ENCODE data around the gene LSM8. TPM values are rescaled to one million over a fixed set of nuclear protein-coding genes. Genes with fewer than 3 reads are reported as not detected.
"Not testable (repeated sequence)": the region's sequence is repeated elsewhere in the genome, so short reads cannot be mapped to it uniquely, and the experiment has no call there.

Gene LSM8
- 10 to 100 TPM; 22.1 to 22.6 TPM for total RNA-seq
- long read RNA-seq, partial matches to known transcripts, result 0 of 3 reads
- long read RNA-seq, other reads (novel, unspliced or antisense), result 0 of 3 reads

- DNase-seq, result peak; percentile 97
- ATAC-seq, result peak; percentile 99 to 100
- intact Hi-C loops (cut with DNase I), result no loop called here
Measured at GRCh38 chr7:118183786-118184564, at the start of gene LSM8. Gene LSM8 (plus strand): TSS chr7:118184164. CDS start chr7:118184224, 60 bp downstream.

DNA sequence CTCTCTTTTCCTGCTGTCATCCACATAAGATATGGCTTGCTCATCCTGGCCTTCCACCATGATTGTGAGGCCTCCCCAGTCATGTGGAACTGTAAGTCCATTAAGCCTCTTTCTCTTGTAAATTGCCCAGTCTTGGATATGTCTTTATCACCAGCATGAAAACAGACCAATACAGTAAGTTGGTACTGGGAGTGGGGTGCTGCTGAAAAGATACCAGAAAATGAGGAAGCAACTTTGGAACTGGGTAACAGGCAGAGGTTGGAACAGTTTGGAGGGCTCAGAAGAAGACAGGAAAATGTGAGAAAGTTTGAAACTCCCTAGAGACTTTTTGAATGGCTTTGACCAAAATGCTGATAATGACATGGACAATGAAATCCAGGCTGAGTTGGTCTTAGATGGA lies 49.5 kb upstream of the LSM8 start:
- intact Hi-C loops (cut with DNase I); DNase-seq: not testable (repeated sequence)

DNA sequence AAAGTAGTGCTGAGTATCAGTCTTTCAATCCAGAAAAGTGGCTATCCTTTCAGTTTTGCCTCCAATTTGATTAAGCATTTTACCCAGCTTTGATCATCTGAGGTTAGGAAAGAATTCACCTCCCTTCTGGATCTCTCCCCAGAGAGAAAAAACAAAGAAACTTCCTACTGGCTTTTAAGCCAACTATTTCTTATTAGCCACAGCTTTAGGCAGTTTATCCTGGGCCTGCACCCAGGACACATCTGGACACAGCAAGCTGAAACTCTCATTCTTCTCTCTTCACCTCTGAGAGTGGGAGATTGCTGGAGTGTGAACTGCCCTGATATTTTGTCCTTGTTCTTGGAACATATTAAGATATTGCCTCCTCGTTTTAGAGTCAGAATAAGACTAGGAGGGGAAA lies 43.5 kb upstream of the LSM8 start:
- intact Hi-C loops (cut with DNase I), result no loop called here
- DNase-seq (no peak), ATAC-seq (no peak)

More for the DNA sequence above, 49.5 kb upstream of the LSM8 start:
- not testable (repeated sequence) for ATAC-seq

- ATAC-seq (no peak), DNase-seq (no peak)
- intact Hi-C loops (cut with DNase I), result no loop called here
Measured at GRCh38 chr7:118142012-118142411, 42.0 kb upstream of the LSM8 start.

DNA sequence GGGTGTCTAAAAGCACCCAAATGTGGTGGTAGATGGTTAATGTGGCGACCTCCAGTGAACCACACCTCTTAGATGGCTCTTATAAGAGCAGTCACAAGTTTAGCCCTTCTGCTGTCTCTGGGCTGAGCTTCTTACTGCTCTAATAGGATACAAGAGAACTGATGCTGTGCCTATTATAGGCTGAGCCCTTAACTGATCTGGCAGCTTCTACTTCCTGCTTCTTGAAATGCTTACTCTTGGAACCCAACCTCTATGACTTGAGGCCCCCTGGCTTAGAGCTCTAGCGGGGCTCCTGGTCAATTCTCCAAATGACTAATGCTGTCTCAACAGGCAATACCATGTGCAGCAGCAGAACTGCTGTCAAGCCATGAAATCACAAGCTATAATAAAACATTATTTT lies 35.0 kb upstream of the LSM8 start:
- ATAC-seq, result peak in 1 of 2 donors; percentile 32

GRCh38 chr7:118149394-118149793 lies 34.6 kb upstream of the LSM8 start:
- ATAC-seq (peak in 1 of 2 donors; percentile 53), DNase-seq (no peak)
- intact Hi-C loops (cut with DNase I), result no loop called here

More for the DNA sequence above, 35.0 kb upstream of the LSM8 start:
- intact Hi-C loops (cut with DNase I), result no loop called here
- no peak for DNase-seq

DNA sequence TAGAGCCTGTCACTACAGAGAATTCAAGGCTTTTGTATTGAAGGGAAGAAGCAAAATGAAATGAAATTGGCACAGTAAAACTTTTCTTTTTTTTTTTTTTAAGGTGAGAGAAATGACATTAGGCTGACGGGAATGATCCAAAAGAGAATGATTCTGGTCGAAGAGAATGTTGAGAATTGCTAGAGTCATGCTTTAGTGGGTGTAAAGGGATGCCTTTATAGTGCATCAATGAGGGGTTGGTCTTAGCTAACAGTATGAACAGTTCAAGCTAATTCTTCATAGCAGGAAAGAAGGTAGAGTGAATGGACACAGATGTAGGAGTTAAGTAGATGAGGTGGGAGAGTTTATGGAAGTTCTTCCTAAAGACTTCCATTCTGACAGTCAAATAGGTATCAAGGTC lies 32.3 kb upstream of the LSM8 start:
- intact Hi-C loops (cut with DNase I), result loop anchor here in 1 of 2 donors (10.0 kb wide), 1 partner anchor 397 kb away; no protein-coding TSS in a partner anchor
- ATAC-seq (no peak), DNase-seq (no peak)

DNA sequence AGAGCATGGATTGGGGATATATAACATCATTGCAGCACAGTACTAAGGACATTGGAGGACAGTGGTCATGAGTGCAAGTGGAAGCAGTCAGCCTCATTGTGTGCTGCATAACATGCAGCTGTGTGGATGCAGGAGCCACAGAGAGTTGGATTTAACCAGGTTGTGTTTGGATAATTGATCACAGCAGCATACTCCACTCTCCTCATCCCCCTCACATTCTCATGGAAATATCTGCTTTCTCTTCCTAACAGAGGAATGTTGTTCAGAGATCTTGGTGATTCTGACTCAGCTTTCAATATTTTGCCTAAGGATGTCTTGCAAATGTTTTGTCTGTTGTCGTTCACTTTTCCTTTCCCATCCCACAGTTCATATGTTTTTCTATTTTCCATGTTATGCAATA lies 31.8 kb upstream of the LSM8 start:
- no peak for DNase-seq
- intact Hi-C loops (cut with DNase I), result loop anchor here in 1 of 2 donors (10.0 kb wide), 1 partner anchor 397 kb away; no protein-coding TSS in a partner anchor

GRCh38 chr7:118152654-118153053 lies 31.3 kb upstream of the LSM8 start:
- DNase-seq (no peak), ATAC-seq (peak in 1 of 2 donors; percentile 56)
- intact Hi-C loops (cut with DNase I), result loop anchor here in 1 of 2 donors (10.0 kb wide), 1 partner anchor 398 kb away; no protein-coding TSS in a partner anchor

More for the DNA sequence above, 31.8 kb upstream of the LSM8 start:
- ATAC-seq, result no peak

DNA sequence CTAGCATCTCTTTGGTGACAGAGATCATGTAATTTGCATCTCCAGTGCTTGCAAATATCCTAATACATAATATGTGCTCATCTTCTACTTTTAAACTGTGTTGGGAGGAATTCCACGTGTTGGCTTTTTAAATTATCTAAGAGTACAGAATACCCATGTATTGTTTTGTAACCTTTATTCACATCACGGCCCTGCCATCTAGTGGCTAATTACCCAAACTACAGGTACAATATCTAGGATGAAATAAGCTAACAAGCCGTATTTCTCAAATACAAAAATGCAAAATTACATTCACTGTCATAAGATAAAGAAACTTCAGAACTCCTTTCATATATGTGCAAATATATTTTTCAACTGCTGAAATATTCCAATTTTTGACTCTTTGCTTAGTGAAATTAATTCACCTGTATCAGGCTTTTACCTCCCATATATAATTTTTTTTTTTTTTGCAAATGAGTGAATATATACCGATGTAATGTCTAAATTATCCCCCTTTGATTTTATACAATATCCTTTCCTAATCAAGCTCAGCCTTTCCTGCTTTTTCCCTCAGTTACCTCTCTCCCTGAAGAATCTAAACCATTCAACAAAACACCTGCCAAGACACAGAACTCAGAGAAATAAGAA lies 30.3 kb upstream of the LSM8 start:
- DNase-seq (no peak), ATAC-seq (peak in 1 of 2 donors; percentile 23)
- intact Hi-C loops (cut with DNase I), result loop anchor here in 1 of 2 donors (10.0 kb wide), 1 partner anchor 399 kb away; no protein-coding TSS in a partner anchor

GRCh38 chr7:118158766-118159165 lies 25.2 kb upstream of the LSM8 start:
- ATAC-seq (no peak), DNase-seq (no peak)
- intact Hi-C loops (cut with DNase I), result loop anchor here in 1 of 2 donors (10.0 kb wide), 1 partner anchor 404 kb away; no protein-coding TSS in a partner anchor

GRCh38 chr7:118169146-118169545 lies 14.8 kb upstream of the LSM8 start:
- ATAC-seq (no peak), DNase-seq (no peak)
- intact Hi-C loops (cut with DNase I), result no loop called here

DNA sequence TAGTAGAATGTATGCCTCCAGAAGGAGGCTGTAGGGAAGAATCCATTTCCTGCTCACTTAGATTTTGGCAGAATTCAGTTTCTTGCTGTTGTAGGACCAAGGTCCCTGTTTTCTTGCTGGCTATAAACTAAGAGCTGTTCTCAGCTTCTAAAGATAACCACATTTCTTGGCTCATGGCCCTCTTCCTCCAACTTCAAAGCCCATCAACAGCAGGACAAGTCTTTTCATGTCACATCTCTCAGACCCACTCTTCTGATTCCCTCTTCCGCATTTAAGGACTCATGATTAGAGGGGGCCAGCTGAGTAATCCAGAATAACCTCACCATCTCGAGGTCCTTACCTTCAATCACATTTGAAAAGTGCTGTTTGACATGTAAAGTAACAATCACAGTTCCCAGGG lies 8.2 kb upstream of the LSM8 start:
- intact Hi-C loops (cut with DNase I), result no loop called here
- ATAC-seq (no peak), DNase-seq (no peak)

DNA sequence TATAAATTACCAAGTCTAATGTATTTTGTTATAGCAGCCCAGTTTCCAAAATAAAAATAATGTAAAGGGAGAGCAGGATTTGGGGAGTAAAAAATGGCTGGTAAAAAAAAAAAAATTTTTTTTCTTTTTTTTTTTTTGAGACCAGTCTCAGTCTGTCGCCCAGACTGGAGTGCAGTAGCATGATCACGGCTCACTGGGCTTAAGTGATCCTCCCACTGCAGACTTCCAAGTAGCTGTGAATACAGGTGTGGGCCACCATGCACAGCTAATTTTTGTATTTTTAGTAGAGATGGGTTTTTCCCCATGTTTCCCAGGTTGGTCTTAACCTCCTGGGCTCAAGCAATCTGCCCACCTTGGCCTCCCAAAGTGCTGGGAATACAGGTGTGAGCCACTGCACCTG lies 4.8 kb upstream of the LSM8 start:
- ATAC-seq (no peak), DNase-seq (no peak)
- intact Hi-C loops (cut with DNase I), result no loop called here

DNA sequence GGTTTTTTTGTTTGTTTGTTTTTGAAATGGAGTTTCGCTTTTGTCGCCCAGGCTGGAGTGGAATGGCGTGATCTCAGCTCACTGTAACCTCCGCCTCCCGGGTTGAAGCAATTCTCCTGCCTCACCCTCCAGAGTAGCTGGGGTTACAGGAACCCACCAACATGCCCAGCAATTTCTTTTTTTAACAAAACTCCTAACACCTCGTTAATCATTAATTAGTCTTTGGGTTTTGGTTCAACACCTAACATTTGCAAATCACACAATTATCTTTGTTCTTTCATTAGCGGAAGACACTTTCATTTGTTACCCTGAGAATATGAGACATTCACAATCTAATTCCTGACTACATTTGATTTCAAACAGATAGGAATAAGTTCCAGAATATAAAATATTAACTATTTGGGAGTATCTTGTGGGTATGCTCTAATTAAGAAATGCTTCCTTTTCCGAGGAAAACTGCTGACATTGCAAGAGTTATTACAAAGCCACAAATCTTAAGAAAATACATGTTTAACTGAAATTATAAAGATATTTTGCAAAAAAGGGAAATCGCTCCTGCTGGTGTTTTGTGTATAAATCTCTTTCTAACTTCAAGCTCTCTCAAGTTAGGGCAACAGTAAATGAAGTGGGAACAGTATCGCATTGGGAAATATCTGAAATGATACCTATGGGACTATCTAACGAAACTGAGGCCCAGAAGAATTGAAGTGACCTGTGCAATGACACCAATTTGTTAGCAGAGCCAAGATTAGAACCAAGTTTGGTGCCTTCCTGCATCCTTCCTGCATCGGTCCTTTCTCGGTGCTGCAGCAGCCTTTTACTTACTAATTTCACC lies 1.2 kb upstream of the LSM8 start:
- DNase-seq (no peak), ATAC-seq (no peak)
- intact Hi-C loops (cut with DNase I), result no loop called here

DNA sequence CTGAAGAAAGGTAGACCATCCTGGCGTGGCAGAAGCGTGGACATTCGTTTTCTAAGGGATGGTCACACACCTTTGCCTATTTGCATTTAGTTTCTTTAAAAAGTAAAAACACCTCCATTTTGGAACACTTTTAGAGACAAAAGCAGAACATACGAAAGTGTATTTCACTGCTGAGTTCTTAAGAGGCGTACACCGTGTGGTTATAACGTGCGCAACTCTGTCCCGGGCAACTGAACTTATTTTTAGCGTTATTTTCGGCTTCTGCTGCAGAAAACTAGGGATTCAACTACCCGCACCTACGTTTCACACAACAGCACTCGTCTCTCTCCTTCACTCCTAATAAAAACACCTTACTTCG lies 557 bp upstream of the LSM8 start:
- intact Hi-C loops (cut with DNase I), result no loop called here
- peak in 1 of 2 donors; percentile 12 for ATAC-seq

GRCh38 chr7:118184565-118184940 lies 589 bp downstream of the LSM8 start:
- DNase-seq, result no peak
- peak in 1 of 2 donors; percentile 5 for ATAC-seq
- intact Hi-C loops (cut with DNase I), result no loop called here

More for the DNA sequence above, 557 bp upstream of the LSM8 start:
- DNase-seq, result no peak

DNA sequence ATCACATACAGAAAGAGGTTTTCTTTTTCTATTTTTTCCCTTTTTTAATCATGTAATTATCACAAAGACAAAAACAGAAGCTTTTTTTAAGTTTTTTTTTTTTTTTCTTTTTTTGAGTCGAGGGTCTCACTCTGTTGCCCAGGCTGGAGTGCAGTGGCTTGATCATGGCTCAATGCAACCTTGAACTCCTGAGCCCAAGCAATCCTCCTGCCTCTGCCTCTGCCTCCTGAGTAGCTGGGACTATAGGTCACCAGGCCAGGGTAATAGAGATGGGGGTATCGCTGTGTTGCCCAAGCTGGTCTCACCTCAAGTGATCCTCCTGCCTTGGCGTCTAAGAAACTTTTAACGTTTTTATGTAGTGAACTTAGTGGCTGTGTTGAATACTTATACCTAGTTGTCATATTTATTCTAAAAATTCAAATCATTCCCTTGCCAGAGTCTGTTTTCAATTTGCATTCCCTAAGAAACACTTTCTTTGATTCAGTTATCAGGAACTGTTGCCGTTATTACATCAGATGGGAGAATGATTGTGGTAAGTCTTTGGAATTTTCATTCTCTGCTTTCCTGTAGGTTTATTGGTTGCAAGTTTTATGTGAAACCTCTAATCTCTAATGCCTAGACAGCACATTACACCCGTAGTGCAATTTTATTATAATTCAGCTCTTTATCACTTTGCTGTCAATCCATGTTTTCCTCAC lies 1.3 kb downstream of the LSM8 start:
- ATAC-seq (no peak), DNase-seq (no peak)
- intact Hi-C loops (cut with DNase I), result no loop called here

- intact Hi-C loops (cut with DNase I), result no loop called here
- ATAC-seq, result no peak
- DNase-seq, result no peak
Measured at GRCh38 chr7:118186501-118186900, 2.5 kb downstream of the LSM8 start.

All from left cardiac atrium (tissue), 4 donors.